ENCODE measurements around the gene ACBD6.

DNA sequence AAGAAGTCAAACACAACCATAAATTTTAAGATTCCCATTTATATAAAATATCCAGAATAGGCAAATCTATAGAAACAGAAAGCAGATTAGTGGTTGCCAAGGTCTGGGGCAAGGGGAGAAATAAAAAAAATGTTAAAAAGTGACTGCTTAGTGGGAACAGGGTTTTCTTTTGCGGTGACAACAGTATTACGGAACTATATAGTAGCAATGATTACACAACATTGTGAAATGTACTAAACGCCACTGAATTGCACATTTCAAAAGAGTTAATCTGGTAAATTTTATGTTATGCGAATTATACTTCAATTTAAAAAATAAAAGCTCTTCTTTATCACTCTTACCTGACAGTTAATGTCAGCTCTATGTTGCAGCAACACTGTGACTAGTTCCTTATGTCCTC lies 105.2 kb downstream of the ACBD6 start:
- no peak for TF ChIP-seq TAF1 (IDR thresholded peaks at IDR 0.05; ENCODE audit: borderline replicate concordance, low read depth, low read length)
- no peak for TF ChIP-seq POLR2AphosphoS5 (IDR thresholded peaks at IDR 0.05; ENCODE audit: low read depth, low read length)

Measured in GM12892 (cell line).